MCF 10A (cell line): ENCODE data around the gene SP100. TPM values are rescaled to one million over a fixed set of nuclear protein-coding genes. Genes with fewer than 3 reads are reported as not detected.

Source experiments
- BruUV-seq: library from RNA; stranded (reverse); fragments of 400-500 nt; replicated peaks from 2 replicates; lab custom pipeline; 2021; lab: Mats Ljungman, UMichigan
- CTCF ChIA-PET: fragments of 300-600 bp; sonication (Branson Sonifier 250); formaldehyde crosslinking; extraction: SDS; loops from one replicate; lab custom pipeline; 2021; ENCODE audit warnings: antibody characterized with exemption, inconsistent platforms; lab: Yijun Ruan, JAX
- POLR2A ChIA-PET: fragments of 300-600, 350-650 bp; sonication (Branson Sonifier 250); formaldehyde crosslinking; extraction: SDS; loops from one replicate; lab custom pipeline; 2020; ENCODE audit warnings: antibody characterized with exemption, inconsistent platforms; lab: Yijun Ruan, JAX
- DNase-seq: peaks from one replicate; pipeline ENCODE4 v3.0.0-alpha.2; 2018; ENCODE audit not compliant: unreplicated experiment
- H3K27ac Mint-ChIP-seq: one replicate; pipeline ENCODE4 v1.8.0; 2022; ENCODE audit warnings: mild to moderate bottlenecking, low read depth, mixed read lengths; ENCODE audit not compliant: unreplicated experiment
- H3K27me3 Mint-ChIP-seq: one replicate; pipeline ENCODE4 v1.8.0; 2022; ENCODE audit warnings: mixed read lengths; ENCODE audit not compliant: insufficient read depth, unreplicated experiment
- H3K36me3 Mint-ChIP-seq: one replicate; pipeline ENCODE4 v1.8.0; 2022; ENCODE audit warnings: mild to moderate bottlenecking, moderate library complexity, mixed read lengths; ENCODE audit not compliant: insufficient read depth, unreplicated experiment
- H3K4me1 Mint-ChIP-seq: one replicate; pipeline ENCODE4 v1.8.0; 2022; ENCODE audit warnings: mixed read lengths; ENCODE audit not compliant: insufficient read depth, unreplicated experiment
- H3K4me3 Mint-ChIP-seq: one replicate; pipeline ENCODE4 v1.8.0; 2022; ENCODE audit warnings: mild to moderate bottlenecking, moderate library complexity, mixed read lengths; ENCODE audit not compliant: unreplicated experiment
- H3K9me3 Mint-ChIP-seq: one replicate; pipeline ENCODE4 v1.8.0; 2022; ENCODE audit warnings: mixed read lengths; ENCODE audit not compliant: unreplicated experiment
- CTCF ChIP-seq: fragments of 200-600 bp; IDR thresholded peaks from one replicate; pipeline ENCODE4 v1.8.0; 2022; ENCODE audit warnings: antibody characterized with exemption, mild to moderate bottlenecking; ENCODE audit not compliant: unreplicated experiment
- intact Hi-C: fragments of 100-400 bp; cut with micrococcal nuclease; formaldehyde crosslinking; loops from 2 replicates; pipeline ENCODE4 v1.14.1; 2022
- total RNA-seq: library from RNA; stranded (reverse); gene quantifications from 2 replicates; pipeline ENCODE4 v1.2.3, GENCODE V29; 2022

The SP100 gene
- total RNA-seq, 1 experiment from 2014 or later = 54.5 TPM

GRCh38 chr2:230557065-230557464, 141.1 kb downstream of the SP100 start:
- H3K9me3 Mint-ChIP-seq = peaks cover 11% of the 10 kb centered on the region
- no peak overlapping the region for H3K4me3 Mint-ChIP-seq
- ChIA-PET POLR2A (interaction anchor here (1.1 kb wide), 1 partner anchor 9 kb away, joined by 3 read pairs; no protein-coding TSS in a partner anchor), CTCF (no interaction called here)
- H3K36me3 Mint-ChIP-seq = no peaks in the 10 kb centered on the region
- H3K4me1 Mint-ChIP-seq = peaks cover 5% of the 10 kb centered on the region
- peak overlapping the region; percentile 59 for H3K27ac Mint-ChIP-seq
- intact Hi-C loops = no loop called here
- H3K27me3 Mint-ChIP-seq = peaks cover 17% of the 10 kb centered on the region
- no peak for TF ChIP-seq CTCF
- DNase-seq = no peak
- no TSS peak for BruUV-seq

- no peaks in the 10 kb centered on the region for H3K4me1 Mint-ChIP-seq
- H3K4me3 Mint-ChIP-seq = no peak overlapping the region
- H3K27ac Mint-ChIP-seq = no peak overlapping the region
- no peaks in the 10 kb centered on the region for H3K9me3 Mint-ChIP-seq
- no TSS peak for BruUV-seq
- peak; percentile 54 for DNase-seq
- POLR2A ChIA-PET = interaction anchor here (0.7 kb wide), 1 partner anchor 1716 kb away, joined by 3 read pairs; no protein-coding TSS in a partner anchor
- no peak for TF ChIP-seq CTCF
- H3K36me3 Mint-ChIP-seq = no peaks in the 10 kb centered on the region
- CTCF ChIA-PET = no interaction called here
- intact Hi-C loops = no loop called here
- no peaks in the 10 kb centered on the region for H3K27me3 Mint-ChIP-seq
Observed at GRCh38 chr2:230564805-230565779, 149.1 kb downstream of the SP100 start.

- peaks cover 14% of the 10 kb centered on the region for H3K9me3 Mint-ChIP-seq
- ChIA-PET POLR2A (no interaction called here), CTCF (no interaction called here)
- no peak for DNase-seq
- H3K4me1 Mint-ChIP-seq = no peaks in the 10 kb centered on the region
- no peaks in the 10 kb centered on the region for H3K36me3 Mint-ChIP-seq
- intact Hi-C loops = no loop called here
- H3K27ac Mint-ChIP-seq = no peak overlapping the region
- no peak for TF ChIP-seq CTCF
- H3K4me3 Mint-ChIP-seq = no peak overlapping the region
- BruUV-seq = no TSS peak
- no peaks in the 10 kb centered on the region for H3K27me3 Mint-ChIP-seq
Observed at GRCh38 chr2:230569298-230569697, 153.3 kb downstream of the SP100 start.

GRCh38 chr2:230570987-230571386, 155.0 kb downstream of the SP100 start:
- H3K36me3 Mint-ChIP-seq = no peaks in the 10 kb centered on the region
- POLR2A ChIA-PET = no interaction called here
- peaks cover 24% of the 10 kb centered on the region for H3K9me3 Mint-ChIP-seq
- BruUV-seq = no TSS peak
- no peaks in the 10 kb centered on the region for H3K4me1 Mint-ChIP-seq
- no peak overlapping the region for H3K27ac Mint-ChIP-seq
- H3K27me3 Mint-ChIP-seq = no peaks in the 10 kb centered on the region
- CTCF ChIA-PET = no interaction called here
- no peak for TF ChIP-seq CTCF
- intact Hi-C loops = no loop called here
- DNase-seq = no peak
- H3K4me3 Mint-ChIP-seq = no peak overlapping the region
